Uterus (tissue), 2 donors: ENCODE results near the gene MPP3.

Experiments
- POLR2A ChIP-seq, 2 donors: fragments of 450-650 bp; IDR thresholded peaks; one replicate each; pipeline ENCODE4 v1.6.1; 2016; ENCODE audit warnings: antibody characterized with exemption in 2 of 2, mild to moderate bottlenecking in 1 of 2, moderate library complexity in 1 of 2
- TF ChIP-seq, protein P1 (sequence below), 4 experiments: fragments of 200-600 bp in 2 of 4; fragments of 450-650 bp in 2 of 4; sonication (generic) in 2 of 4; IDR thresholded peaks; one replicate each; pipeline ENCODE4 v1.5.1; 2016 to 2019; ENCODE audit warnings: antibody characterized with exemption in 4 of 4, mild to moderate bottlenecking in 2 of 4, moderate library complexity in 1 of 4

DNA sequence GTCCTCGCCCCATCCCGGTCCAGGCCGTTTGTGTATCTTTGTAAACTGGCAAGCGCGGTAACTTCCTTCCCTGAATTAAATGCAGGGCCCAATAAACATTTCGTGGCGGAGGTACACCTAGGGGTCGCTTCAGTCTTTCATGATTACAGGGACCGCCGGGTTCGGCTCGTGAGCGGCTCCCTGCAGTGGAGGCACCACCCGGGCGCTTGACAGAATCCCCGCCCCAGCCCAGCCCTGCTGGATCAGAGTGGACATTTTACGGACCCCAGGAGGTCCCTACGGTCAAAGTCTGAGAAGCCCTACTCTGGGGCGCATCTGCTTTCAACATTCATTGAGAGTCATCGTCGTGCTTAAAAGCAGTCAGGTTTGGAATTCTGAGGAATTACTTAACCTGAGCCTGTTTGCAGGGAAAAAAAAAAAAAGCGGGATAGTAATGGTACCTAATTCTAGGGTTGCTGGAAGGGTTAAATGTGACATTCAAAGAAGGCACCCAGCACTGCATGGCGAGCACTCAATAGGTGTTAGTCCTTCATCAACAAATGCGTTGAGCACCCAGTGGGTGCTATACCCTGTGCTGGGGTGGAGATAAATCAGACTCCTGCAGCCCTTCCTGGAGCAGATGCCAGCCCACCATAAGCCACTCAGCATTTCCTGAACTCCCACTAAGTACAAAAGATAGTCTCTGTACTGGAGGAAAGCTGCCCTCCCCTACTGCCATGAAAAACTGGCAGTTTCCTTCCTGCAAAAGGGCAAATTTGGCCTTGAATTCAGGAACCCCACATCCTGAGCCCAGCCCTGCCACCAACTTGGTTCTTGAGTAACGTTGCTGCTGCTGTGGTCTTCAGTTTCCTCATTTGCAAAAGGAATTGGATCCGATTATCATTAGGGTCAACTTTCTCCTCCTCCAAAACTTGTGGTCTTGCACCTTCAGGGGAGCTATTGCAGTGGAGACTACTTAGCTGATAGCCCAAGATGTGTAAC lies 53.5 kb downstream of the MPP3 start:
- TF ChIP-seq, protein P1, sequence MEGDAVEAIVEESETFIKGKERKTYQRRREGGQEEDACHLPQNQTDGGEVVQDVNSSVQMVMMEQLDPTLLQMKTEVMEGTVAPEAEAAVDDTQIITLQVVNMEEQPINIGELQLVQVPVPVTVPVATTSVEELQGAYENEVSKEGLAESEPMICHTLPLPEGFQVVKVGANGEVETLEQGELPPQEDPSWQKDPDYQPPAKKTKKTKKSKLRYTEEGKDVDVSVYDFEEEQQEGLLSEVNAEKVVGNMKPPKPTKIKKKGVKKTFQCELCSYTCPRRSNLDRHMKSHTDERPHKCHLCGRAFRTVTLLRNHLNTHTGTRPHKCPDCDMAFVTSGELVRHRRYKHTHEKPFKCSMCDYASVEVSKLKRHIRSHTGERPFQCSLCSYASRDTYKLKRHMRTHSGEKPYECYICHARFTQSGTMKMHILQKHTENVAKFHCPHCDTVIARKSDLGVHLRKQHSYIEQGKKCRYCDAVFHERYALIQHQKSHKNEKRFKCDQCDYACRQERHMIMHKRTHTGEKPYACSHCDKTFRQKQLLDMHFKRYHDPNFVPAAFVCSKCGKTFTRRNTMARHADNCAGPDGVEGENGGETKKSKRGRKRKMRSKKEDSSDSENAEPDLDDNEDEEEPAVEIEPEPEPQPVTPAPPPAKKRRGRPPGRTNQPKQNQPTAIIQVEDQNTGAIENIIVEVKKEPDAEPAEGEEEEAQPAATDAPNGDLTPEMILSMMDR (IDR thresholded peaks at IDR 0.05): peak; percentile 21 to 43 (median 23)
- TF ChIP-seq POLR2A (IDR thresholded peaks at IDR 0.05): peak in 1 of 2 donors; percentile 4
